CD4-positive, CD25-positive, alpha-beta regulatory T cell (primary cell): ENCODE measurements around the gene HSFX3. TPM values are rescaled to one million over a fixed set of nuclear protein-coding genes. Genes with fewer than 3 reads are reported as not detected.
"Not testable (repeated sequence)": the region's sequence is repeated elsewhere in the genome, so short reads cannot be mapped to it uniquely, and the experiment has no call there.

Experiments used
- ATAC-seq, 2 donors: fragments of 150-1000 bp; cut with Tn5 transposase; one replicate each; pipeline ENCODE4 v1.10.0; 2021; ENCODE audit warnings: low read depth in 2 of 2, moderate number of reproducible peaks in 2 of 2, moderate library complexity in 1 of 2
- DNase-seq, 3 donors: peaks; one replicate each; pipeline versions ENCODE4 v3.0.0 to v3.0.0-alpha.2; 2012 to 2022; ENCODE audit warnings: mixed read lengths in 1 of 3
- H3K27ac ChIP-seq: one replicate; pipeline ENCODE4 v1.7.0; 2013; ENCODE audit warnings: mild to moderate bottlenecking, low read length; ENCODE audit not compliant: insufficient read depth, poor library complexity, severe bottlenecking
- H3K27me3 ChIP-seq: one replicate; pipeline ENCODE4 v1.7.0; 2013; ENCODE audit warnings: low read length; ENCODE audit not compliant: control insufficient read depth, insufficient read depth
- H3K36me3 ChIP-seq: one replicate; pipeline ENCODE4 v1.7.0; 2013; ENCODE audit warnings: mild to moderate bottlenecking, low read length, moderate library complexity; ENCODE audit not compliant: control insufficient read depth, insufficient read depth
- H3K4me1 ChIP-seq: 2 replicates; pipeline ENCODE4 v1.7.0; 2013; ENCODE audit warnings: mild to moderate bottlenecking, low read length; ENCODE audit not compliant: insufficient read depth, control insufficient read depth, poor library complexity, severe bottlenecking
- H3K4me3 ChIP-seq: one replicate; pipeline ENCODE4 v1.7.0; 2013; ENCODE audit warnings: low read depth, mild to moderate bottlenecking, low read length, moderate library complexity
- H3K9me3 ChIP-seq, 2 experiments: 1 replicate in 1 of 2; 2 replicates in 1 of 2; pipeline ENCODE4 v1.7.0; 2013; ENCODE audit warnings: low read length in 2 of 2, mild to moderate bottlenecking in 1 of 2, moderate library complexity in 1 of 2; ENCODE audit not compliant: control insufficient read depth in 2 of 2
- H3K27ac Mint-ChIP-seq, 3 donors: one replicate each; pipeline ENCODE4 v1.8.0; 2020 to 2022; ENCODE audit warnings: mild to moderate bottlenecking in 3 of 3, mixed read lengths in 3 of 3, moderate library complexity in 2 of 3
- H3K27me3 Mint-ChIP-seq: one replicate; pipeline ENCODE4 v1.8.0; 2022; ENCODE audit warnings: mild to moderate bottlenecking, mixed read lengths
- H3K36me3 Mint-ChIP-seq: one replicate; pipeline ENCODE4 v1.8.0; 2020; ENCODE audit warnings: mixed read lengths
- H3K4me1 Mint-ChIP-seq, 4 donors: one replicate each; pipeline ENCODE4 v1.8.0; 2020 to 2022; ENCODE audit warnings: mixed read lengths in 4 of 4, mild to moderate bottlenecking in 1 of 4
- H3K4me3 Mint-ChIP-seq, 4 donors: one replicate each; pipeline ENCODE4 v1.8.0; 2020 to 2022; ENCODE audit warnings: mild to moderate bottlenecking in 4 of 4, mixed read lengths in 4 of 4, moderate library complexity in 3 of 4
- H3K9me3 Mint-ChIP-seq, 7 donors: one replicate each; pipeline ENCODE4 v1.8.0; 2020 to 2022; ENCODE audit warnings: mixed read lengths in 7 of 7, mild to moderate bottlenecking in 3 of 7, moderate library complexity in 2 of 7
- polyA plus RNA-seq, 4 donors: library from polyadenylated mRNA; unstranded; fragments of 300-500 nt; fragmentation: Illumina TruSeq; gene quantifications; one replicate each; pipeline ENCODE4 v1.2.3, GENCODE V29; 2021
- total RNA-seq: library from RNA; stranded (reverse); gene quantifications from one replicate; pipeline ENCODE4 v1.2.3, GENCODE V29; 2022

Gene HSFX3
- total and polyA plus RNA-seq, 5 donors from 2014 or later: not detected

- ATAC-seq, H3K9me3 ChIP-seq, H3K9me3 Mint-ChIP-seq, H3K36me3 ChIP-seq, H3K27me3 Mint-ChIP-seq, H3K36me3 Mint-ChIP-seq, H3K27me3 ChIP-seq: not testable (repeated sequence)
- H3K4me1 Mint-ChIP-seq: peaks cover 14 to 59% (median 28%) of the 10 kb centered on the region in 4 donors
- H3K4me3 Mint-ChIP-seq: peak overlapping the region; percentile 66 to 91 (median 84)
- DNase-seq: peak in 2 of 3 donors; percentile 37 to 39
- H3K27ac ChIP-seq: peak overlapping the region; percentile 73
- H3K27ac Mint-ChIP-seq: peak overlapping the region; percentile 39 to 93 (median 63)
- peaks cover 34% of the 10 kb centered on the region for H3K4me1 ChIP-seq
- H3K4me3 ChIP-seq: peak overlapping the region; percentile 84
Measured at GRCh38 chrX:149520636-149521277, 29.0 kb downstream of the HSFX3 start.

- H3K27ac Mint-ChIP-seq: no peak overlapping the region
- DNase-seq (no peak), ATAC-seq (no peak)
- Histone ChIP-seq H3K27me3 (no peaks in the 10 kb centered on the region), H3K4me3 (no peak overlapping the region), H3K4me1 (peaks cover 26% of the 10 kb centered on the region), H3K9me3 (no peaks in the 10 kb centered on the region), H3K27ac (no peak overlapping the region), H3K36me3 (no peaks in the 10 kb centered on the region)
- no peaks in the 10 kb centered on the region for H3K9me3 Mint-ChIP-seq
- peaks cover 16 to 46% (median 27%) of the 10 kb centered on the region in 4 donors for H3K4me1 Mint-ChIP-seq
- H3K36me3 Mint-ChIP-seq: no peaks in the 10 kb centered on the region
- peak overlapping the region in 1 of 4 donors; percentile 36 for H3K4me3 Mint-ChIP-seq
- no peaks in the 10 kb centered on the region for H3K27me3 Mint-ChIP-seq
Measured at GRCh38 chrX:149518236-149518635, 31.5 kb downstream of the HSFX3 start.

GRCh38 chrX:149517308-149517707, 32.4 kb downstream of the HSFX3 start:
- peaks cover 16 to 43% (median 26%) of the 10 kb centered on the region in 4 donors for H3K4me1 Mint-ChIP-seq
- peak overlapping the region in 1 of 4 donors; percentile 51 for H3K4me3 Mint-ChIP-seq
- H3K36me3 Mint-ChIP-seq: no peaks in the 10 kb centered on the region
- Histone ChIP-seq H3K9me3 (no peaks in the 10 kb centered on the region), H3K4me1 (peaks cover 22% of the 10 kb centered on the region), H3K36me3 (no peaks in the 10 kb centered on the region), H3K27me3 (no peaks in the 10 kb centered on the region), H3K4me3 (no peak overlapping the region), H3K27ac (no peak overlapping the region)
- ATAC-seq (no peak), DNase-seq (no peak)
- no peaks in the 10 kb centered on the region for H3K9me3 Mint-ChIP-seq
- H3K27ac Mint-ChIP-seq: no peak overlapping the region
- no peaks in the 10 kb centered on the region for H3K27me3 Mint-ChIP-seq

GRCh38 chrX:149516604-149517003, 33.1 kb downstream of the HSFX3 start:
- Mint-ChIP-seq H3K4me3 (peak overlapping the region in 1 of 4 donors; percentile 57), H3K27me3 (no peaks in the 10 kb centered on the region), H3K27ac (no peak overlapping the region), H3K4me1 (peaks cover 14 to 41% (median 25%) of the 10 kb centered on the region in 4 donors), H3K36me3 (no peaks in the 10 kb centered on the region), H3K9me3 (no peaks in the 10 kb centered on the region)
- H3K27ac ChIP-seq: no peak overlapping the region
- no peak overlapping the region for H3K4me3 ChIP-seq
- peaks cover 17% of the 10 kb centered on the region for H3K4me1 ChIP-seq
- H3K36me3 ChIP-seq: no peaks in the 10 kb centered on the region
- DNase-seq: no peak
- H3K9me3 ChIP-seq: no peaks in the 10 kb centered on the region
- no peak for ATAC-seq
- H3K27me3 ChIP-seq: no peaks in the 10 kb centered on the region

- no peaks in the 10 kb centered on the region for H3K27me3 Mint-ChIP-seq
- H3K36me3 Mint-ChIP-seq: no peaks in the 10 kb centered on the region
- H3K4me3 Mint-ChIP-seq: peak overlapping the region in 1 of 4 donors; percentile 57
- no peaks in the 10 kb centered on the region for H3K36me3 ChIP-seq
- peak overlapping the region in 2 of 3 donors; percentile 7 to 57 for H3K27ac Mint-ChIP-seq
- peaks cover 15% of the 10 kb centered on the region for H3K4me1 ChIP-seq
- DNase-seq (no peak), ATAC-seq (no peak)
- peak overlapping the region; percentile 13 for H3K4me3 ChIP-seq
- H3K9me3 ChIP-seq: no peaks in the 10 kb centered on the region
- no peaks in the 10 kb centered on the region for H3K27me3 ChIP-seq
- H3K4me1 Mint-ChIP-seq: peaks cover 11 to 36% (median 23%) of the 10 kb centered on the region in 4 donors
- no peaks in the 10 kb centered on the region for H3K9me3 Mint-ChIP-seq
- H3K27ac ChIP-seq: no peak overlapping the region
Measured at GRCh38 chrX:149515954-149516602, 33.6 kb downstream of the HSFX3 start.

GRCh38 chrX:149513825-149514428, 35.8 kb downstream of the HSFX3 start:
- peaks cover 7% of the 10 kb centered on the region for H3K4me1 ChIP-seq
- no peaks in the 10 kb centered on the region for H3K36me3 Mint-ChIP-seq
- ATAC-seq (no peak), DNase-seq (no peak)
- no peaks in the 10 kb centered on the region for H3K27me3 ChIP-seq
- H3K36me3 ChIP-seq: no peaks in the 10 kb centered on the region
- no peaks in the 10 kb centered on the region for H3K9me3 ChIP-seq
- no peaks in the 10 kb centered on the region for H3K27me3 Mint-ChIP-seq
- H3K27ac ChIP-seq: no peak overlapping the region
- H3K4me1 Mint-ChIP-seq: peaks cover 6 to 20% (median 14%) of the 10 kb centered on the region in 4 donors
- peak overlapping the region in 1 of 3 donors; percentile 17 for H3K27ac Mint-ChIP-seq
- peak overlapping the region in 1 of 4 donors; percentile 3 for H3K4me3 Mint-ChIP-seq
- H3K9me3 Mint-ChIP-seq: no peaks in the 10 kb centered on the region
- H3K4me3 ChIP-seq: no peak overlapping the region

- ATAC-seq (peak; percentile 77 to 81), DNase-seq (peak; percentile 49 to 69 (median 53))
- H3K36me3 Mint-ChIP-seq: no peaks in the 10 kb centered on the region
- Histone ChIP-seq H3K4me1 (peaks cover 7% of the 10 kb centered on the region), H3K36me3 (no peaks in the 10 kb centered on the region), H3K27ac (peak overlapping the region; percentile 33), H3K4me3 (no peak overlapping the region), H3K9me3 (no peaks in the 10 kb centered on the region), H3K27me3 (no peaks in the 10 kb centered on the region)
- H3K4me1 Mint-ChIP-seq: peaks cover 6 to 12% (median 10%) of the 10 kb centered on the region in 4 donors
- peak overlapping the region in 1 of 3 donors; percentile 82 for H3K27ac Mint-ChIP-seq
- no peaks in the 10 kb centered on the region for H3K9me3 Mint-ChIP-seq
- H3K27me3 Mint-ChIP-seq: no peaks in the 10 kb centered on the region
- H3K4me3 Mint-ChIP-seq: no peak overlapping the region
Measured at GRCh38 chrX:149512225-149512885, 37.4 kb downstream of the HSFX3 start.
